A172 (cell line): ENCODE results near the gene AGO4. TPM values are rescaled to one million over a fixed set of nuclear protein-coding genes. Genes with fewer than 3 reads are reported as not detected.
"Not testable (repeated sequence)": the region's sequence is repeated elsewhere in the genome, so short reads cannot be mapped to it uniquely, and the experiment has no call there.

ENCODE experiments used
- DNase-seq: peaks from one replicate; pipeline ENCODE4 v3.0.0-alpha.2; 2015; ENCODE audit warnings: low spot score
- total RNA-seq: library from RNA; depleted of rRNA; stranded (reverse); fragments of >200 nt; shearing (Covaris generic); gene quantifications from 2 replicates; pipeline ENCODE4 v1.2.3, GENCODE V29; 2014

The AGO4 gene
- total RNA-seq, 1 experiment from 2014 or later, result 7.3 TPM

GRCh38 chr1:35863881-35864625 lies 56.2 kb downstream of the AGO4 start:
- no peak for DNase-seq

- DNase-seq, result no peak
Observed at GRCh38 chr1:35864813-35865212, 57.0 kb downstream of the AGO4 start.

- no peak for DNase-seq
Observed at GRCh38 chr1:35866991-35867390, 59.2 kb downstream of the AGO4 start.

GRCh38 chr1:35869245-35869950 lies 61.6 kb downstream of the AGO4 start:
- not testable (repeated sequence) for DNase-seq

- DNase-seq, result no peak
Observed at GRCh38 chr1:35870651-35871309, 63.0 kb downstream of the AGO4 start.

- DNase-seq, result no peak
Observed at GRCh38 chr1:35873243-35873750, 65.5 kb downstream of the AGO4 start.

- DNase-seq, result not testable (repeated sequence)
Observed at GRCh38 chr1:35874115-35874514, 66.3 kb downstream of the AGO4 start.

- DNase-seq, result no peak
Observed at GRCh38 chr1:35876988-35877387, 69.2 kb downstream of the AGO4 start.

- DNase-seq, result no peak
Observed at GRCh38 chr1:35881850-35882273, 74.0 kb downstream of the AGO4 start.

- DNase-seq, result no peak
Observed at GRCh38 chr1:35882586-35882944, 74.7 kb downstream of the AGO4 start.

GRCh38 chr1:35882945-35883634 lies 75.3 kb downstream of the AGO4 start, which contains the start of gene AGO1:
TSS of gene AGO1 (plus strand) at chr1:35883209. CDS start at chr1:35883422, 213 bp downstream.
- peak; percentile 76 for DNase-seq

GRCh38 chr1:35883635-35884101 lies 75.9 kb downstream of the AGO4 start:
- DNase-seq, result no peak

- DNase-seq, result no peak
Observed at GRCh38 chr1:35884934-35885333, 77.1 kb downstream of the AGO4 start.

GRCh38 chr1:35885961-35886558 lies 78.2 kb downstream of the AGO4 start:
- DNase-seq, result no peak

- DNase-seq, result no peak
Observed at GRCh38 chr1:35886577-35887431, 79.0 kb downstream of the AGO4 start.

GRCh38 chr1:35887508-35887907 lies 79.7 kb downstream of the AGO4 start:
- no peak for DNase-seq

- DNase-seq, result no peak
Observed at GRCh38 chr1:35888255-35888654, 80.4 kb downstream of the AGO4 start.

- not testable (repeated sequence) for DNase-seq
Observed at GRCh38 chr1:35888981-35889380, 81.2 kb downstream of the AGO4 start.

GRCh38 chr1:35893051-35893879 lies 85.4 kb downstream of the AGO4 start:
- DNase-seq, result no peak
